Measurements from ENCODE around the gene TFB2M. TPM values are rescaled to one million over a fixed set of nuclear protein-coding genes. Genes with fewer than 3 reads are reported as not detected.

The TFB2M gene
- total and polyA plus RNA-seq, 2 of the 13 experiments (the other 11 are each of a cell fraction or from before 2014, with no cell fraction given), result 15.7 to 31.4 TPM

DNA sequence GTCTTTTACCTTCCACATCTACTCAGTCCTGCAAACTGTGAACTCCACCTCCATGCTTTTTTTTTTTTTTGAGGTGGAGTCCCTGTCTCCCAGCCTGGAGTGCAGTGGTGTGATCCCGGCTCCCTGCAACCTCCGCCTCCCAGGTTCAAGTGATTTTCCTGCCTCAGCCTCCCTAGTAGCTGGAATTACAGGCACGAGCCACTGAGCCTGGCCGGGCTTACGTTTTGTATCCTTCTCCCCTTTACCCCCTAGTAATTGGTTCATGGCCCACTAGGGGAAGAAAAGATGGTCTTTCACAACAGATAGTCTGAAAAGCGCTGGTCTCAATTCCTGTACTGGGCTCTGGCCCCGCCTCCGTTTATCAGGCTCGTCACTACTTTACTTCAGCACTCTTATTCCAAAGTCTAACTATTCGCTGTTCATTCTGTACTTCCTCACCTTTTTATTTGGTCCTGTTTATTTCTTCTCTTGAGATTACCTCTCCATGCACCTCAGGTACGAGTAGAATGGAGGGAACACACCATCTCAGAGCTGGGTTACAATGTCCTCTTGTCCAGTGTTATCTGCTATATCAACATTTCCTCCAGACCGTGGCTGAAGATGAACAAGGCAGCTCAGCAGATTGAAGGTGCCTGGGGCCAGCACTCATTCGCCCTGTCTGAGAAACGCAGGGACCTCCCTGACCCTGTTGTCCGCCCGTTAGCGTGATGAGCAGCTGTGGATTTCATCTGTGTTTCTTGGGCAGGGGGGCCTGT lies 16.4 kb upstream of the TFB2M start (continued):
- TF ChIP-seq ZNF280D (CRISPR knock-in tag; IDR thresholded peaks at IDR 0.05) (peak; percentile 12; the same call in 1 of the 2 replicates), ZNF350 (CRISPR knock-in tag; IDR thresholded peaks at IDR 0.05; ENCODE audit: borderline replicate concordance, low read depth) (peak; percentile 45; the same call in 1 of the 2 replicates), ZBTB40 (IDR thresholded peaks at IDR 0.05) (no peak), ZBTB40 (CRISPR knock-in tag; IDR thresholded peaks at IDR 0.05) (0 out of 2 replicates have a peak, but pooled peaks have one; percentile 18), NFAT5 (CRISPR knock-in tag; IDR thresholded peaks at IDR 0.05) (no peak), ZNF30 (CRISPR knock-in tag; IDR thresholded peaks at IDR 0.05) (0 out of 2 replicates have a peak, but pooled peaks have one; percentile 51), HNF4G (IDR thresholded peaks at IDR 0.05; ENCODE audit: borderline replicate concordance, low read depth, low read length) (no peak), HNF4G (CRISPR knock-in tag; IDR thresholded peaks at IDR 0.05; ENCODE audit: borderline replicate concordance, low read depth) (no peak), MAZ (IDR thresholded peaks at IDR 0.05; ENCODE audit: borderline replicate concordance, low read depth, low read length) (no peak), MAZ (CRISPR knock-in tag; IDR thresholded peaks at IDR 0.05; ENCODE audit: low read depth) (0 out of 2 replicates have a peak, but pooled peaks have one; percentile 14)
